Measurements from ENCODE around the gene AGAP1.

AGAP1 gene

DNA sequence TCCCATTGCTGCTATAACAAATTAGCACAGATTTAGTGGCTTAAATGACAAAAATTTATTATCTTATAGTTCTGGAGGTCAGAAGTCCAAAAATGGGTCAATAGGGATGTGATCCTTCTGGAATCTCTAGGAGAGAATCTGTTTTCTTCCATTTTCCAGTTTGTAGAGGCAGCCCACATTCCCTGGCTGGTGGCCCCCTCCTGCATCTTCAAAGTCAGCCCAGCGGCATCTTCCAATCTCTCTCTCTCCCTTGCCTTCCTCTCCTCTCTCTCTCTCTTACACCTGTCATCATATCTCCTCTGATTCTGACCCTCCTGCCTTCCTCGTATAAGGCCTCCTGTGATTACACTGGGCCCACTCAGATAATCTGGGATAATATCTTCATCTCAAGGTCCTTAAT is 3.9 kb upstream of the AGAP1 start:
- no peak for DNase-seq (ENCODE audit: low read depth)

GRCh38 chr2:235492850-235493344 is 946 bp upstream of the AGAP1 start:
- DNase-seq (ENCODE audit: low read depth), result no peak

- DNase-seq (ENCODE audit: low read depth), result no peak
Observed at GRCh38 chr2:235493402-235493774, 455 bp upstream of the AGAP1 start.

DNA sequence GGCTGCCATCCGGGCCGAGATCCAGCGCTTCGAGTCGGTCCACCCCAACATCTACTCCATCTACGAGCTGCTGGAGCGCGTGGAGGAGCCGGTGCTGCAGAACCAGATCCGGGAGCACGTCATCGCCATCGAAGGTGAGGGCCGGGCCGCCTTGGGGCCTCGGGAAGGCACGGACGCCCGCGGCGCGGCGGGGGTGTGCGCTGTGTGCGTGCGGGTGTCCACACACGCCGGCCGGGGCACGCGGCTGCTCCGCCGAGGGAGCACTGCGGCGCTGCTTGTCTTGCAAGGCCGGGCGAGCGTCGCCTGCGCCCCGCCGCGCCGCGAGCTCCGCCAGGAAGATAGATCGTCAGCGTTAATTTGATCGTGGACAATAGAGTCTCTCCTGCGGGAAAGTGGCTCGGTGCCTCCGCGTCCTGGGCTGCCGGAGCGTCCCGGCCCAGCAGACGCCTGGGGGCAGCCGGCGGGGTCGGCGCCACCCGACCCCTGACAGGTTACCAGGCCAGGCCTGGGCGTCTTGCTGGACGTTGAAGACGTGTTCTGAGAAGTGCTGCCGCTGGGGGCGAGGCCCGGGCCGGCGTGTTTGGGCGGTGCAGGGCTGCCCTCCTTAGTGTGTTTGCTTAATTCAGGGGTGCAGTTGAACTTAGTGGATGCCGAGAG is 1.0 kb downstream of the AGAP1 start:
- DNase-seq (ENCODE audit: low read depth), result no peak

DNA sequence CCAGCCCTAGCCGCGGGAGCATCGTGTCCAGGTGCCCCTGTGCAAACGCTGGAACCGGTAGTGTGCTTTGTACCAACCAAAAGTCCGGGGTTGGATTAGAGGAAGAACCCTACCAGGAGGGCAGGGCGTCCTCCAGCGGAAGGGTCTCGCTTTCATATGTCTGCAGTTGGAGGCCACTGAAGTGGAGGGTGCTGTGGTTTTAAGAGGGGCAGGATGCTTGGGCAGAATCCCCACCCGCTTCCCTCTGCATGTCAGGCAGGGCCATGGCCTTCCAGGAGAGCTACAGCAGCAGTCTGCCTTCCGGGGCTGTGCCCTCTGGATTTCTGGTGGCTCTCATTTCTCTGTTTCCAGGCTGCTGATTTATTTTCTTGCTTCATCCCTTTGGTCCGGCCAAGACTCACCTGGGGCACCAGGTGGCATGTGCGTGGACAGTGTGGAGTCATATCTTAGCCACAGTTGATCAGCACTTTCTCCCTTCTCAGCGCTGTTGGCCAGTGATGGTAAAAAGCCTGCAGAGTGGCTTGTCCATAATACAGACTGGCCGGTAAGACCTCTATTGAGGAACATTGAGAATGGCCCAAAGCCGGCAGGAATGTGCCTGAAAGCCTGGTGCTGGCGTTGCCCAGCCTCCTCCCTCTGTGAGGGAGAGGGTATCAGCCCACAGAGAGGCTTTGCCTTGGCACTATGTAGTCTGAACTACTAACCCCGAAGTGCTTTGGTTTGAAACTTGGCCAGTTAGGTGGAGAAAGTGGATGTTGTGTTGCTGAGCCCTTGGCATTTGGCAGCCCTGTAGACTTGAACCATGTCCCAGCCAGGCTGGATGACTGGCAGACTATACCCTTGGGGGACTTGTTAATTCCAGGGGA is 1.8 kb downstream of the AGAP1 start:
- no peak for DNase-seq (ENCODE audit: low read depth)

- DNase-seq (ENCODE audit: low read depth), result no peak
Observed at GRCh38 chr2:235496239-235496621, 2.4 kb downstream of the AGAP1 start.

GRCh38 chr2:235497096-235497495 is 3.3 kb downstream of the AGAP1 start:
- no peak for DNase-seq (ENCODE audit: low read depth)

- no peak for DNase-seq (ENCODE audit: low read depth)
Observed at GRCh38 chr2:235498541-235498940, 4.7 kb downstream of the AGAP1 start.

DNA sequence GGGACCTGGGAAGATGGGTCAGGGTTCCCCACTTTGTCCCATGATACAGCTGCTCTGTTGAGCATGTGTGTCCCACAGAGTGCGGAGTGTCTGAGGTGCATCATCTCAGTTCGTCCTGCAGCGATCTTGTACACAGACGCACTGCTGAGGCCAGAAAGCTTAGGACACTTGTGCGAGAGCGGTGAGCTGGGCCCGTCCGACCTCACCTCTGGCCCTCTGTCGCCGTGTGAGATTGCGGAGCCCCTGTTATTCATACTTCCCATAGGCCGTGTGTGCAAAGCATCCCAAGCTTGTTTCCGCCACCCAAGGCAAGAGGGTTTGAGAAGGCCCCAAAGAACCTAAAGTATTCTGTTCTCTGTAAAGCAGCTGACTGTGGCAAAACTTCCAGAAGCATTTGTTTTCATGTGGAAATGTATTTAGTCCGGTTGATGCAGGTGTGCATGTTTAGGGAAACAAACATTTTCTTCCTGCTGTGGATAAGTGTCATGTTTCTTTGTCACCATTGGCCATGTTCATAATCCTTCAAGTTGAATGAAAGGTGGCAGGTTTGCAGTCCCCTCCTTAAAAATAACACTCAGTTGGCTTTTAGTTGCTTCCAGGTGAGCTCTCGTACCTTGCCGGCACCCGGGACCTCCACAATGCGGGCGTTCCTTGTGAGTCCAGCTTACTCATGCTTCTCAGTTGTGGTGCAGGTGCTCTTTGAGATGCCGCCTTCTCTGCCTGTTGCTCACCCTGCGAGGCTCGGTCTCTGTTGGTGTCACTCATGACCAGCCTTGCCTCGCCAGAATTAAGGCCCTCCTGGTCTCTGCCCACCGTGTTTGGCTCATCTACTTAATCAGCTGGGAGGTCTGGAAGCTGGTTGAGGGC is 5.3 kb downstream of the AGAP1 start:
- DNase-seq (ENCODE audit: low read depth), result no peak

DNA sequence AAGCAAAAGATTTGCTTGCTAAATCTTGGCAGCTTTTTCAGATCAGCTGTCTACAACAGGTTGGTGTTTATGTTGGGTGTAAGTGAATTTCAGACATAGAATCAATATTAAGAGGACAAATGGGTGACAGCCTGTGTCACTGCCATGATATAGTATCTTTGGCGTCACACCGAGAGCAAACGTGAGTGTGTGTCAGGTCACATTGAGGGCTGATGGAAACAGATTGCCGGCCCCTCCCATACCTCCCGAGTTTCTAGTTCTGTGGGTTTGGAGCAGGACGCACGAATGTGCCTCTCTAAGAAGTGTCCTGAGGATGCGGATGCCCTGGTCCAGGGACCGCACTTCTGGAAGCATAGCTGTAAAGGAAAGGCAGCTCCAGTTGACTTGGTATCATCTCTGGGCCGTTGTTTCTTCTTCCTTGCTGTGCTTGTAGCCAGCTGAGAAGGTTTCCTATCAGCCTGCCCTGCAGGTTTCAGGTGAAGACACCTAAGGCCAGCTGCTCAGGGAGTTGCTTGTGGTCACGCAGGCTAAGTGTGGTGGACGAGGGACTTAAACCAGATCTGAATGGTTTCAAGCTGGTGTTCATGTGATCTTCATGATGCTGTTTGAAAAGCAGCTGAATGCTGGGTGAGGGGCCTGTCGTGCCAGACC is 6.4 kb downstream of the AGAP1 start:
- no peak for DNase-seq (ENCODE audit: low read depth)

GRCh38 chr2:235500761-235501672 is 7.2 kb downstream of the AGAP1 start:
- DNase-seq (ENCODE audit: low read depth), result no peak

DNA sequence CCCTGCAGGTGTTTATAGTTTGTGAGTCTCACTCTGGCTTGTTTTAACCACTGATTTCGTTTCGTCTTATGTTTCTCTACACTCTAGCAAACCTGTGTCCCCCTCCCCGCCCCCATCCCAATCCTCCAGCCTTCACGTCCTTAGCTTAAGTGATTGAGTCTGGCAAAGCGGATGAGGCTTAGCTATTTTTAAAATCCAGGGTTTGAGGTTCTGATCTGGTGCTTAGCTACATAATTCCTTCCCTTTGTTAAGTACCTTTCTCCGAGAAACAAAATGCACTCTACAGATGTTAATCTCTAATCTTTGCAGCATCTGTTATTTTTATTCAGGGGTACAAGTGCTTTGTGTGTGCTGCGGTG is 7.8 kb downstream of the AGAP1 start:
- no peak for DNase-seq (ENCODE audit: low read depth)

DNA sequence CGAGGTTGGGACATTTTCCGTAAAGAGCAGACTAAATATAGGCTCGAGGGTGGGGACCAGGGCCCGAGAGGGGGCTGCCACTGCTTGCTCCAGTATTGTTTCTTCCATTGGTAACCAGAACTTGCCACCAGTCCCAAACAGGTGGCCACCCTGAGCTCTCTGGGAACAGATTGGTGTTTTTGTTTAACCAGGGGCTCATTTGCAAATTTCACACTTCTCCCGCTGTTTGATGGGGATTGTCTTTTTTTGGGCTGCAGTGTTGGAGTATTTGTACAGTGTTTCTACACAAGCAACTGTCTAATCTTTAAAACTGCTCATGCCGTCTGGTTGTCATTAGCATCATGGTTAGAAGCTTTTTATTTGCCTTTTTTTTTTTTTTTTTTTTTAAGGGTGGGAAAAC is 8.5 kb downstream of the AGAP1 start:
- DNase-seq (ENCODE audit: low read depth), result no peak

GRCh38 chr2:235504441-235505180 is 10.8 kb downstream of the AGAP1 start:
- no peak for DNase-seq (ENCODE audit: low read depth)

DNA sequence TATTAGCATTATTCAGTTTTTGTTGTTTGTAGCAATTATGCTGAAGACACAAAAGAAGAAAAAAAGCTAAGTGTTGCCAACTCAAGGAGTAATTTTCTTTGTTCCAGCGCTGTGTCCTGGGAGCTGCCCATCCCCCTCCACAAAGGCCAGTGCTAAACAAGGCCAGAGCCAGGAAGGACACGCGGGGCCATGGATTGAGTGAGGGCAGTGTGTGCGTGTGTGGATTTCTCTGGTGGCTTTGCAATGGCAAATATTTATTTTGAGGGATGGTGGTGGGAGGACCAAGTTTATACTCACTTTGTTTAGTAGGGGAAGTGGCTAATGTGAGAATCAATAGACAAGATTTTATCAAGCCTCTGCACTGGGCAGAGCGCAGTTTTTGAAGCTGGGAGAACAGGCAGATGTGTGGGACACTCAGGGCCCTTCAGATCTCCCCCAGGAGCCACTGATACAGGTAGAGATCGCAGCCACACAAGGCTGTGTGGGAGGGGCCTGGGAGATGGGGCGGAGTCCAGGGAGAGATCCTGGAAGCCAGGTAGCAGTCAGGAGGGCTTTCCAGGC is 11.4 kb downstream of the AGAP1 start:
- no peak for DNase-seq (ENCODE audit: low read depth)

- DNase-seq (ENCODE audit: low read depth), result no peak
Observed at GRCh38 chr2:235506291-235506996, 12.6 kb downstream of the AGAP1 start.

DNA sequence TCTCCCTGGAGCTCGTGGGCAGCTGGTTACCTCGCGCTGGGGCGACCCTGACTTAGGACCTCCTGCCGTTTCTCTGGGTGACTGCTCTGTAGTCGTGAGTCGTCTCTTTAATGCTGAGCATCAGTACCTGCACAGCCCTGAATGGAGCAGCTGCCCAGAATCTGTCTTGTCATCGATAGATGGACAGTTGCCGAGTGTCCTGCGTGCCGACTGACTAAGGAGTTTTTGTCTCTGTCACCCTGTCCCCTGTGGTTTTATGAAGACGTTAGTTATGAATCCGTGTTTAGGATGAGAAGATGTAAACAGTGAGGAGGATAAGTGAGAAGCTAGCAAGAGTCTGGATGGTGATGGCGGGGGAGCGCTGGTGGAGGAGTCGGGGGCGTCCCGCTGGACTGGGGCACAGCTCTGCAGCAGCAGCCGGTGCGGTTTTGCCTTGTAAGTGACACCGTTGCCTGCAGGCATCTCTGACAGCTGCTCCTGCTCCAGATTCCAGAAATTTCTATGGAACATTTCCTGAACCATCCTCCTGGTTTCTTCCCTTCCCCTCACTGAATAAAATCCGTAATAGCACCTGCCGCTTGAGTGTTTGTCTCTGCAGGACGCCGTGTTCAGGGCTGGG is 13.3 kb downstream of the AGAP1 start:
- DNase-seq (ENCODE audit: low read depth), result no peak

GRCh38 chr2:235507928-235508327 is 14.1 kb downstream of the AGAP1 start:
- no peak for DNase-seq (ENCODE audit: low read depth)
